Measurements from ENCODE around the gene ICAM2. TPM values are rescaled to one million over a fixed set of nuclear protein-coding genes. Genes with fewer than 3 reads are reported as not detected.

Gene ICAM2
- total RNA-seq, 1 donor from 2014 or later = not detected

DNA sequence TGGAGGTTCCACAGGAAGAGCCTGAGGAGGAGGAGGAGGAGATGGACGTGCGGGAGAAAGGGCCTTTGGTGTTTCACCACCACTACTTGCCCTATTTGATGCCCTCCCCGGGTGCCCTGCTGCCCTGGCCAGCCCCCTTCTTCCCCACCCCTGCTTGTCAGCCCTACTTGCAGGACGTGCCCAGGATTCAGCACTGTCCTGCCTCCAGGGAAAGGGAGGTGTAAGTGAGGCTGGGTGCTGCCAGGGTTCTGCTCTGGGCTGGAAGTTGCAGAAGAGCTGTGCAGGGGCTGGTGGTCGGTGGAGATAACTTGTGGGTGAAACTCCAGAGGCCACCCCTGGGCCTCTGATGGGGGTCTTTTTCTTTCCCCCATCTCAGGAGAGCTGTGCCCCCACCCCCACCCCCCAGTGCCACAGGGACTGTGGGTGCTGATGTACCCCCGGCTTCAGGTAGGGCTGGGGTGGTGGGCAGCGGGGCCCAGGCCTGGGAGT is 19.3 kb downstream of the ICAM2 start:
- H3K27me3 Mint-ChIP-seq (ENCODE audit: unreplicated experiment) = peaks cover 14% of the 10 kb centered on the region
- no peak overlapping the region for H3K27ac Mint-ChIP-seq (ENCODE audit: unreplicated experiment)
- TF ChIP-seq, protein P1, sequence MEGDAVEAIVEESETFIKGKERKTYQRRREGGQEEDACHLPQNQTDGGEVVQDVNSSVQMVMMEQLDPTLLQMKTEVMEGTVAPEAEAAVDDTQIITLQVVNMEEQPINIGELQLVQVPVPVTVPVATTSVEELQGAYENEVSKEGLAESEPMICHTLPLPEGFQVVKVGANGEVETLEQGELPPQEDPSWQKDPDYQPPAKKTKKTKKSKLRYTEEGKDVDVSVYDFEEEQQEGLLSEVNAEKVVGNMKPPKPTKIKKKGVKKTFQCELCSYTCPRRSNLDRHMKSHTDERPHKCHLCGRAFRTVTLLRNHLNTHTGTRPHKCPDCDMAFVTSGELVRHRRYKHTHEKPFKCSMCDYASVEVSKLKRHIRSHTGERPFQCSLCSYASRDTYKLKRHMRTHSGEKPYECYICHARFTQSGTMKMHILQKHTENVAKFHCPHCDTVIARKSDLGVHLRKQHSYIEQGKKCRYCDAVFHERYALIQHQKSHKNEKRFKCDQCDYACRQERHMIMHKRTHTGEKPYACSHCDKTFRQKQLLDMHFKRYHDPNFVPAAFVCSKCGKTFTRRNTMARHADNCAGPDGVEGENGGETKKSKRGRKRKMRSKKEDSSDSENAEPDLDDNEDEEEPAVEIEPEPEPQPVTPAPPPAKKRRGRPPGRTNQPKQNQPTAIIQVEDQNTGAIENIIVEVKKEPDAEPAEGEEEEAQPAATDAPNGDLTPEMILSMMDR (IDR thresholded peaks at IDR 0.05; ENCODE audit: partially characterized antibody, unreplicated experiment) = no peak
- DNase-seq = no peak
- no peak overlapping the region for H3K4me3 Mint-ChIP-seq (ENCODE audit: unreplicated experiment)
- no peaks in the 10 kb centered on the region for H3K4me1 Mint-ChIP-seq (ENCODE audit: low read depth, unreplicated experiment)
- no peaks in the 10 kb centered on the region for H3K36me3 Mint-ChIP-seq (ENCODE audit: unreplicated experiment)
- peaks cover 4% of the 10 kb centered on the region for H3K9me3 Mint-ChIP-seq (ENCODE audit: unreplicated experiment)

DNA sequence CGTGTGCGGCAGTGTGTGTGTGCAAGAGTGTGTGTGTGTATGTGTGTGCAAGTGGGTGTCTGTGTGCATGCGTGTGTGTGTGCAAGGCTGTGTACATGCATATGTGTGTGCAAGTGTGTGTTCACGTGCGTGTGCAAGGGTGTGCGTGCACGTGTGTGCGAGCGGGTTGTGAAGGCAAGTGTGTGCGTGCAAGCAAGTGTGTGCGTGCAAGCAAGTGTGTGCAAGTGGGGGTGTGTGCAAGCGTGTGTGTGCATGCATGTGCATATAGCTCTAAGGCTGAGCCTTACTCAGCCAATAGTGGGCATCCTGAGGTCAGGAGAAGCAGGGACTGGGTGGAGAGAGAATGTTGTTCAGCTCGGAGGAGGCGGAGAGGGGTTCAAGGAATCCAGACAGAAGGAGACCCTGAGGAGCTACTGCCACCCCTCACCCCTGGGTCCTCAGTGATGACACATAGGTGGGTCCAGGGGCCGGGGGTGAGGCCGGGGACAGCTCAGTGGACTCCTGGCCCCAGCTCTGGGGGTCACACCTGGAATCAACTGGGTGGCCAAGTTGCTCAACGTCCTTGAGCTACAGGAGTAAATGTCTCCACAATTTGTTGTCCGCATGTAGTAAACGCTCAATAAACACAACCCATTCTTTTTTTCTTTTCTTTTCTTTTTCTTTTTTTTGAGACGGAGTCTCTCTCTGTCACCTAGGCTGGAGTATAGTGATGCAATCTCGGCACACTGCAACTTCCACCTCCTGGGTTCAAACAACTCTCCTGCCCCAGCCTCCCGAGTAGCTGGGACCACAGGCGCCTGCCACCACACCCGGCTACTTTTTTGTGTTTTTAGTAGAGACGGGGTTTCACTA is 20.5 kb downstream of the ICAM2 start:
- Mint-ChIP-seq H3K9me3 (ENCODE audit: unreplicated experiment) (peaks cover 6% of the 10 kb centered on the region), H3K36me3 (ENCODE audit: unreplicated experiment) (no peaks in the 10 kb centered on the region), H3K4me3 (ENCODE audit: unreplicated experiment) (peak overlapping the region; percentile 17), H3K27ac (ENCODE audit: unreplicated experiment) (no peak overlapping the region), H3K4me1 (ENCODE audit: low read depth, unreplicated experiment) (no peaks in the 10 kb centered on the region), H3K27me3 (ENCODE audit: unreplicated experiment) (peaks cover 14% of the 10 kb centered on the region)
- DNase-seq = no peak
- TF ChIP-seq, protein P1 (IDR thresholded peaks at IDR 0.05; ENCODE audit: partially characterized antibody, unreplicated experiment) = no peak

DNA sequence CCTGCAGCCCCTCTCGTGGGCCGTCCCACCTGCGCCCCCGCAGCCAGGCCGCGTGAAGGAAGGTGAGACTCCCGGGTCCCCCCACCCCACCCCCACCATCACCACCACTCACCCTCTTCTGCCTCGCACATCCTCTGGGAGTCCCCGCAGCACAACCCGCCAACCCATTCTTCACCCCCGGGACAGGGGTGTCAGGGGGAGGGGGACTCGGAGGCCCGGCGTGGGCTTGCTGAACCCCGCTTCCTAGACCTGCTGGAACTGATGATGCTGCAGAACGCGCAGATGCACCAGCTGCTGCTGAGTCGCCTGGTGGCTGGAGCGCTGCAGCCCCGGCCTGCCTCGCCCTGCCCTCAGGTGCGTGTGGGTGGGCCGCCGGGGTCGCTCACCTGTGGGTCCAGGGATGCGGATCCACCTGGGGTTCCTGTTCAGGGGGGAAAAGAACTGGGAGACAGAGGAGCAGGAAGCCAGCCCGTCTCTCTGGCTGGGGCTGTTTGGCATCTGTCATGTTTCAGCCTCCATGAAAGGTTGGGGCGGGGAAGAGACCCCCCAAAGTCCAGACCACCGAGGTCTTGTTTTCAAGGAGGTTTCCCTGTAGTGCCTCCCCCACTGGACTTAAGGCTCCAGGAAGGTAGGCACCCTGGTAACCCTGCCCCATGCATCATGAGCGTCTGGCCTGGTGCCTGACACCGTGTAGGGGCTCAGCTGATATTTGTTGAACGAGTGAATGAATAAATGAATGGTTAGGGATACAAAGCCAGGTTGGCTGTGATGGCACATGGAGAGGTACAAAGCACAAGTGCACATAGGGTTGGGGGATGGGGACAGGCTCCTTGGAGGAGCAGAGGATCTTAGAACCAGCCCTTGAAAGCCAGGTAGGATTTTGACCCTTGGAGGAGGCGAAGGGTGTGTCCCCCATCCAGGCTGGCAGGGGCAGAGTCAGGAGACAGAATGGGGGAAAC is 21.4 kb downstream of the ICAM2 start:
- TF ChIP-seq, protein P1 (IDR thresholded peaks at IDR 0.05; ENCODE audit: partially characterized antibody, unreplicated experiment) = no peak
- H3K9me3 Mint-ChIP-seq (ENCODE audit: unreplicated experiment) = peaks cover 6% of the 10 kb centered on the region
- DNase-seq = no peak
- H3K27ac Mint-ChIP-seq (ENCODE audit: unreplicated experiment) = no peak overlapping the region
- no peaks in the 10 kb centered on the region for H3K36me3 Mint-ChIP-seq (ENCODE audit: unreplicated experiment)
- H3K4me3 Mint-ChIP-seq (ENCODE audit: unreplicated experiment) = peak overlapping the region; percentile 17
- no peaks in the 10 kb centered on the region for H3K4me1 Mint-ChIP-seq (ENCODE audit: low read depth, unreplicated experiment)
- peaks cover 14% of the 10 kb centered on the region for H3K27me3 Mint-ChIP-seq (ENCODE audit: unreplicated experiment)

DNA sequence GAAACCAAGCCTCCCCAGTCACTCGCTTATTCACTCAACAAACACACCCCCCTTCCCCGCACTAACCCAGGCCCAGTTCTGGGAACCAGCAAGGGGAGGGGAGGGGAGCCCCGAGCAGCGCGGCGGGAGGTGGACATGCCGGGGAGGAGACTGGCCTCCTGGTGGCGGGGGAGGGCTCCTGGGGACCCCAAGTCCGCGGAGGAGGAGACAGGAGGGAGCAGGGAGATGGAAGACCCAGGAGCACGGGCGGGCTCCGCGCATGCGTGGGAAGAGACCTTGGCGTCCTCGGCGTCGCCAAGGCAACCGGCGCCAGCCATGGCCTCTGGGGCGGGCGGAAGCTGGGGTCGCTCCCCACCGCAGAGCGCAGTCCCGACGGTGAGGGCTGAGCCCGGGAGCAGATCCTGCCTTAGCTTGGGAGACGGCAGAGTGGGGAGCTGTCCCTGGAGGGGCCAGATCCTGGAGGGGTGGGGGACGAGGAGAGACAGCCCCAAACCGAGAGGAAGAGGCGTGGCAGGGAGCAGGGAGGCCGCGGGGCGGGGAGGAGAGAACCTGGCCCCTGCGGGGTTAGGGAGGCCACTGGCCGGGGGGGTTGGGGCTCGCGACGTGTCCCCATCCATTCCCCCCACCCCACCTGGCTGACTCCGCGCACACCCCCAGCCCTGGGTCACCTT is 22.2 kb downstream of the ICAM2 start, which contains the start of gene PRR29:
PRR29 (plus strand) TSS at position 302 of the 671 bp plus-strand sequence; CDS start at position 316, 14 bp downstream.
- TF ChIP-seq, protein P1 (IDR thresholded peaks at IDR 0.05; ENCODE audit: partially characterized antibody, unreplicated experiment) = no peak
- no peak within 1 kb of the TSS for H3K27ac Mint-ChIP-seq (ENCODE audit: unreplicated experiment)
- H3K27me3 Mint-ChIP-seq (ENCODE audit: unreplicated experiment) = peaks cover 14% of the 10 kb centered on the region

More for the DNA sequence above, 22.2 kb downstream of the ICAM2 start, which contains the start of gene PRR29:
- DNase-seq = peak; percentile 88
- Mint-ChIP-seq H3K4me1 (ENCODE audit: low read depth, unreplicated experiment) (no peaks in the 10 kb centered on the region), H3K36me3 (ENCODE audit: unreplicated experiment) (no peaks in the 10 kb centered on the region), H3K4me3 (ENCODE audit: unreplicated experiment) (peak within 1 kb of the TSS; percentile 81), H3K9me3 (ENCODE audit: unreplicated experiment) (peaks cover 6% of the 10 kb centered on the region)
